ENCODE measurements around the gene RGS18. TPM values are rescaled to one million over a fixed set of nuclear protein-coding genes. Genes with fewer than 3 reads are reported as not detected.
A peak's percentile ranks its signal among the peaks of the same experiment; 100 is the strongest.

RGS18 gene
- total and polyA plus RNA-seq, 9 of the 15 experiments (the other 6 are each of a cell fraction or from before 2014, with no cell fraction given): 0.03 to 0.11 (median 0.05) TPM; not detected in 5

DNA sequence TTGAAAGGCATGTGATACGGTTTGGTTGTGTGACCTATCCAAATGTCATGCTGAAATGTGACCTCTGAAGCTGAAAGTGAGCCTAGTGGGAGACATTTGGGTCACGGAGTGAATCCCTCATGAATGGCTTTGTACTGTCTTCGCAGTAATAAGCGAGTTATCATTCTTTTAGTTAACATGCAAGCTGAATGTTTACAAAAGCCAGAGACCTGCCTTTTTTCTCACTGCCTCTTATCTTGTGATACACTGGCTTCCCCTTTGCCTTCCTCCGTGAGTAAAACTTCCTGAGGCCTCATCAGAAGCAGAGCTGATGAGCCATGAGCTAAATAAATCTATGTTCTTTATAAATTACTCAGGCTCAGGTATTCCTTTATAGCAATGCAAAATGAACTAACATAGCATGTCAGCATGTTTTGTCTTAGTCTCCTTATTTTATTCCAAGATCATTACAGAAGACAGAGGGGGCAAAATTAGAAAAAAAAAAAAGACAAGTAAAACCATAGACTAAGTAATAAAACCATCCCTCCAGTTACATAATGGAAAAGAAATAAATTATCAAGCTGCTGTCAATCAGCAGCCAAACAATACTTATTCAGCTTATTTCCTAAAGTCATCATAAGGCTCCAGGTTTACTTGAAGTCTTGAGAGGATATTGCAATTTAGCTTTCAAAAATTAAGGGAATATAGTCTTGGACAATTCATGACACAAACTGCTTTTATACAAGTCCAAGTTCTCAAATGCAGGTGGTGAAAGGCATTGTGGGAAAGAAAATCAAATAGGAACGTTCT lies 12.1 kb downstream of the RGS18 start:
- Histone ChIP-seq H4K20me1 (replicated peaks; ENCODE audit: control insufficient read depth, insufficient read depth, low read length) (no peaks in the 10 kb centered on the region), H3K4me1 (replicated peaks in 1 of 2; ENCODE audit: control insufficient read depth in 2 of 2, insufficient read depth in 2 of 2, low read length in 2 of 2) (peaks cover 0 to 13% of the 10 kb centered on the region in 2 experiments; a peak in 2 of 5 replicates), H3K4me3 (no peak overlapping the region), H3K27me3 (ENCODE audit: control insufficient read depth in 2 of 2, insufficient read depth in 2 of 2, low read length in 2 of 2) (no peaks in the 10 kb centered on the region), H3K4me2 (ENCODE audit: insufficient read depth, low read length) (peak overlapping the region; percentile 61), H3K27ac (ENCODE audit: extremely low read depth, low read depth, low read length) (peak overlapping the region; percentile 73), H3K9me3 (replicated peaks; ENCODE audit: control insufficient read depth, insufficient read depth, low read depth, low read length) (no peaks in the 10 kb centered on the region), H3K79me2 (ENCODE audit: control insufficient read depth, insufficient read depth, low read length) (no peaks in the 10 kb centered on the region), H2AFZ (ENCODE audit: low read depth, low read length) (peak overlapping the region; percentile 86), H3K36me3 (ENCODE audit: control insufficient read depth, insufficient read depth, low read length) (no peaks in the 10 kb centered on the region), H3K9me1 (ENCODE audit: control insufficient read depth, insufficient read depth, low read length) (no peaks in the 10 kb centered on the region), H3K9ac (ENCODE audit: insufficient read depth in 1 of 2, low read depth in 2 of 2, low read length in 2 of 2) (peak overlapping the region in 1 of 2 experiments; percentile 43; a peak in 2 of 4 replicates)
- BruUV-seq (replicated peaks): no TSS peak
- intact Hi-C loops (cut with micrococcal nuclease): no loop called here
- in situ Hi-C loops (cut with MboI): no loop called here
- peak in 2 of 4 experiments; percentile 24 to 70 for DNase-seq (ENCODE audit: extremely low read depth in 1 of 4, low spot score in 3 of 4)
- FAIRE-seq: peak; percentile 83
- peak; percentile 83 for ATAC-seq
- POLR2A ChIA-PET: interaction anchor here (0.6 kb wide), 1 partner anchor 1011 kb away, joined by 3 read pairs; no protein-coding TSS in a partner anchor
- WGBS (ENCODE audit: insufficient coverage, low coverage, missing lambda C conversion rate): 5% methylated on average over 6 of the region's 6 CpGs
- CTCF ChIA-PET (ENCODE audit: low intra/inter-chr PET ratio): no interaction called here
- TF ChIP-seq ZNF584 (CRISPR knock-in tag; IDR thresholded peaks at IDR 0.05; ENCODE audit: low read depth): no peak
- no peak for TF ChIP-seq PHB (CRISPR knock-in tag; IDR thresholded peaks at IDR 0.05)
- TF ChIP-seq CBFB (CRISPR knock-in tag; IDR thresholded peaks at IDR 0.05): no peak
- TF ChIP-seq, protein P1, sequence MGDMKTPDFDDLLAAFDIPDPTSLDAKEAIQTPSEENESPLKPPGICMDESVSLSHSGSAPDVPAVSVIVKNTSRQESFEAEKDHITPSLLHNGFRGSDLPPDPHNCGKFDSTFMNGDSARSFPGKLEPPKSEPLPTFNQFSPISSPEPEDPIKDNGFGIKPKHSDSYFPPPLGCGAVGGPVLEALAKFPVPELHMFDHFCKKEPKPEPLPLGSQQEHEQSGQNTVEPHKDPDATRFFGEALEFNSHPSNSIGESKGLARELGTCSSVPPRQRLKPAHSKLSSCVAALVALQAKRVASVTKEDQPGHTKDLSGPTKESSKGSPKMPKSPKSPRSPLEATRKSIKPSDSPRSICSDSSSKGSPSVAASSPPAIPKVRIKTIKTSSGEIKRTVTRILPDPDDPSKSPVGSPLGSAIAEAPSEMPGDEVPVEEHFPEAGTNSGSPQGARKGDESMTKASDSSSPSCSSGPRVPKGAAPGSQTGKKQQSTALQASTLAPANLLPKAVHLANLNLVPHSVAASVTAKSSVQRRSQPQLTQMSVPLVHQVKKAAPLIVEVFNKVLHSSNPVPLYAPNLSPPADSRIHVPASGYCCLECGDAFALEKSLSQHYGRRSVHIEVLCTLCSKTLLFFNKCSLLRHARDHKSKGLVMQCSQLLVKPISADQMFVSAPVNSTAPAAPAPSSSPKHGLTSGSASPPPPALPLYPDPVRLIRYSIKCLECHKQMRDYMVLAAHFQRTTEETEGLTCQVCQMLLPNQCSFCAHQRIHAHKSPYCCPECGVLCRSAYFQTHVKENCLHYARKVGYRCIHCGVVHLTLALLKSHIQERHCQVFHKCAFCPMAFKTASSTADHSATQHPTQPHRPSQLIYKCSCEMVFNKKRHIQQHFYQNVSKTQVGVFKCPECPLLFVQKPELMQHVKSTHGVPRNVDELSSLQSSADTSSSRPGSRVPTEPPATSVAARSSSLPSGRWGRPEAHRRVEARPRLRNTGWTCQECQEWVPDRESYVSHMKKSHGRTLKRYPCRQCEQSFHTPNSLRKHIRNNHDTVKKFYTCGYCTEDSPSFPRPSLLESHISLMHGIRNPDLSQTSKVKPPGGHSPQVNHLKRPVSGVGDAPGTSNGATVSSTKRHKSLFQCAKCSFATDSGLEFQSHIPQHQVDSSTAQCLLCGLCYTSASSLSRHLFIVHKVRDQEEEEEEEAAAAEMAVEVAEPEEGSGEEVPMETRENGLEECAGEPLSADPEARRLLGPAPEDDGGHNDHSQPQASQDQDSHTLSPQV (IDR thresholded peaks at IDR 0.05): peak; percentile 39; the same call in 1 of the 2 replicates
- TF ChIP-seq, protein P2, sequence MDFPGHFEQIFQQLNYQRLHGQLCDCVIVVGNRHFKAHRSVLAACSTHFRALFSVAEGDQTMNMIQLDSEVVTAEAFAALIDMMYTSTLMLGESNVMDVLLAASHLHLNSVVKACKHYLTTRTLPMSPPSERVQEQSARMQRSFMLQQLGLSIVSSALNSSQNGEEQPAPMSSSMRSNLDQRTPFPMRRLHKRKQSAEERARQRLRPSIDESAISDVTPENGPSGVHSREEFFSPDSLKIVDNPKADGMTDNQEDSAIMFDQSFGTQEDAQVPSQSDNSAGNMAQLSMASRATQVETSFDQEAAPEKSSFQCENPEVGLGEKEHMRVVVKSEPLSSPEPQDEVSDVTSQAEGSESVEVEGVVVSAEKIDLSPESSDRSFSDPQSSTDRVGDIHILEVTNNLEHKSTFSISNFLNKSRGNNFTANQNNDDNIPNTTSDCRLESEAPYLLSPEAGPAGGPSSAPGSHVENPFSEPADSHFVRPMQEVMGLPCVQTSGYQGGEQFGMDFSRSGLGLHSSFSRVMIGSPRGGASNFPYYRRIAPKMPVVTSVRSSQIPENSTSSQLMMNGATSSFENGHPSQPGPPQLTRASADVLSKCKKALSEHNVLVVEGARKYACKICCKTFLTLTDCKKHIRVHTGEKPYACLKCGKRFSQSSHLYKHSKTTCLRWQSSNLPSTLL (IDR thresholded peaks at IDR 0.05): no peak
- no peak for TF ChIP-seq ZNF134 (CRISPR knock-in tag; conservative IDR thresholded peaks at IDR 0.05)
- TF ChIP-seq, protein P3, sequence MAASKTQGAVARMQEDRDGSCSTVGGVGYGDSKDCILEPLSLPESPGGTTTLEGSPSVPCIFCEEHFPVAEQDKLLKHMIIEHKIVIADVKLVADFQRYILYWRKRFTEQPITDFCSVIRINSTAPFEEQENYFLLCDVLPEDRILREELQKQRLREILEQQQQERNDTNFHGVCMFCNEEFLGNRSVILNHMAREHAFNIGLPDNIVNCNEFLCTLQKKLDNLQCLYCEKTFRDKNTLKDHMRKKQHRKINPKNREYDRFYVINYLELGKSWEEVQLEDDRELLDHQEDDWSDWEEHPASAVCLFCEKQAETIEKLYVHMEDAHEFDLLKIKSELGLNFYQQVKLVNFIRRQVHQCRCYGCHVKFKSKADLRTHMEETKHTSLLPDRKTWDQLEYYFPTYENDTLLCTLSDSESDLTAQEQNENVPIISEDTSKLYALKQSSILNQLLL (CRISPR knock-in tag; IDR thresholded peaks at IDR 0.05; ENCODE audit: borderline replicate concordance): no peak
- TF ChIP-seq, protein P4, sequence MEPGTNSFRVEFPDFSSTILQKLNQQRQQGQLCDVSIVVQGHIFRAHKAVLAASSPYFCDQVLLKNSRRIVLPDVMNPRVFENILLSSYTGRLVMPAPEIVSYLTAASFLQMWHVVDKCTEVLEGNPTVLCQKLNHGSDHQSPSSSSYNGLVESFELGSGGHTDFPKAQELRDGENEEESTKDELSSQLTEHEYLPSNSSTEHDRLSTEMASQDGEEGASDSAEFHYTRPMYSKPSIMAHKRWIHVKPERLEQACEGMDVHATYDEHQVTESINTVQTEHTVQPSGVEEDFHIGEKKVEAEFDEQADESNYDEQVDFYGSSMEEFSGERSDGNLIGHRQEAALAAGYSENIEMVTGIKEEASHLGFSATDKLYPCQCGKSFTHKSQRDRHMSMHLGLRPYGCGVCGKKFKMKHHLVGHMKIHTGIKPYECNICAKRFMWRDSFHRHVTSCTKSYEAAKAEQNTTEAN (CRISPR knock-in tag; IDR thresholded peaks at IDR 0.05): no peak
- TF ChIP-seq CBX5 (IDR thresholded peaks at IDR 0.05; ENCODE audit: borderline replicate concordance, low read depth): no peak
- TF ChIP-seq ARID1B (IDR thresholded peaks at IDR 0.05): peak; percentile 50; the same call in 1 of the 2 replicates
- no peak for TF ChIP-seq ZNF778 (CRISPR knock-in tag; IDR thresholded peaks at IDR 0.05)
- no peak for TF ChIP-seq HMG20B (CRISPR knock-in tag; IDR thresholded peaks at IDR 0.05)
- TF ChIP-seq RFX1 (IDR thresholded peaks at IDR 0.05): no peak
- TF ChIP-seq ZBED1 (IDR thresholded peaks at IDR 0.05): no peak
